Measurements from ENCODE around the gene COPA.

DNA sequence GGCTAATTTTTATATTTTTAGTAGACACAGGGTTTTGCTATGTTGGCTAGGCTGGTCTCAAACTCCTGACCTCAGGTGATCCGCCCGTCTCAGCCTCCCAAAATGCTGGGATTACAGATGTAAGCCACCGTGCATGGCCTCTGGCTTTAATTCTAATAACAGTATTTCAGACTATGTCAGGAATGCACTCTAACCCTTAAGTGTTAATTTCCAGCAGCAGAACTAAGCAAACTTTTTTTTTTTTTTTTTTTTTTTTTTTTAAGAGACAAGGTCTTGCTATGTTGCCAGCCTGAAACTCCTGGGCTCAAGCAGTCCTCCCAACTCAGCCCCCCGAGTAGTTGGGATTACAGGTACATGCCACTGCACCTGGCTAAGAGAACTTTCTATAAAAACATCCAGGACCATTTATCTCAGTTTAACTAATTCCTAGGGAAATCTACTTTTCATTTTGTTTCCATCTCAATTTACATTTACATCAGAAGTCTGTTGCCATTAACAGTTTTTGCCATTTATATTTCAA lies 87.2 kb downstream of the COPA start:
- no peak for TF ChIP-seq ELF4 (IDR thresholded peaks at IDR 0.05)
- no peak for TF ChIP-seq SP1 (IDR thresholded peaks at IDR 0.05)
- TF ChIP-seq TARDBP (IDR thresholded peaks at IDR 0.05): no peak

Measured in HEK293T (cell line).